Measurements from ENCODE around the gene C16orf92.
"Not testable (repeated sequence)": the region's sequence is repeated elsewhere in the genome, so short reads cannot be mapped to it uniquely, and the experiment has no call there.

The C16orf92 gene

GRCh38 chr16:30030841-30031413, 7.9 kb downstream of the C16orf92 start, which contains the start of gene TLCD3B:
Gene TLCD3B, minus strand, starts transcription at chr16:30031271. Its CDS starts 744 bp downstream, at chr16:30030527.
- no peak within 1 kb of the TSS for H3K27ac ChIP-seq
- TF ChIP-seq CTCF (IDR thresholded peaks at IDR 0.05) (no peak), ZFX (IDR thresholded peaks at IDR 0.05; ENCODE audit: borderline replicate concordance) (no peak)

GRCh38 chr16:30031477-30031918, 8.5 kb downstream of the C16orf92 start:
- no peak overlapping the region for H3K27ac ChIP-seq
- TF ChIP-seq CTCF (IDR thresholded peaks at IDR 0.05) (no peak), ZFX (IDR thresholded peaks at IDR 0.05; ENCODE audit: borderline replicate concordance) (no peak)

GRCh38 chr16:30032083-30032819, 9.3 kb downstream of the C16orf92 start:
- no peak overlapping the region for H3K27ac ChIP-seq
- TF ChIP-seq ZFX (IDR thresholded peaks at IDR 0.05; ENCODE audit: borderline replicate concordance) (no peak), CTCF (IDR thresholded peaks at IDR 0.05) (peak; percentile 89)

GRCh38 chr16:30033270-30033669, 10.3 kb downstream of the C16orf92 start:
- TF ChIP-seq CTCF (IDR thresholded peaks at IDR 0.05): no peak
- TF ChIP-seq ZFX (IDR thresholded peaks at IDR 0.05; ENCODE audit: borderline replicate concordance): no peak
- H3K27ac ChIP-seq: no peak overlapping the region

- H3K27ac ChIP-seq: no peak overlapping the region
- TF ChIP-seq CTCF (IDR thresholded peaks at IDR 0.05): no peak
Observed at GRCh38 chr16:30040221-30040620, 17.2 kb downstream of the C16orf92 start.

GRCh38 chr16:30040690-30041089, 17.7 kb downstream of the C16orf92 start:
- not testable (repeated sequence) for H3K27ac ChIP-seq

GRCh38 chr16:30041841-30042240, 18.8 kb downstream of the C16orf92 start:
- TF ChIP-seq ZFX (IDR thresholded peaks at IDR 0.05; ENCODE audit: borderline replicate concordance): no peak
- peak; percentile 61 for TF ChIP-seq CTCF (IDR thresholded peaks at IDR 0.05)
- no peak overlapping the region for H3K27ac ChIP-seq
